HG03520 (cell line): ENCODE results near the gene CDKAL1.
"Not testable (repeated sequence)": the region's sequence is repeated elsewhere in the genome, so short reads cannot be mapped to it uniquely, and the experiment has no call there.

Experiments used
- ATAC-seq: cut with Tn5 transposase; IDR thresholded peaks from one replicate; pipeline ENCODE4 v1.9.1; 2021; ENCODE audit warnings: mild to moderate bottlenecking, moderate library complexity; ENCODE audit not compliant: unreplicated experiment

The CDKAL1 gene

GRCh38 chr6:20534295-20535262 is at the start of gene CDKAL1:
Gene CDKAL1 (plus strand): TSS chr6:20534457. CDS start chr6:20546351, 11,894 bp downstream.
- ATAC-seq: peak; percentile 71

- ATAC-seq: no peak
Observed at GRCh38 chr6:20486641-20487040, 47.6 kb upstream of the CDKAL1 start.

- no peak for ATAC-seq
Observed at GRCh38 chr6:20487669-20488375, 46.4 kb upstream of the CDKAL1 start.

- ATAC-seq: no peak
Observed at GRCh38 chr6:20490591-20490990, 43.7 kb upstream of the CDKAL1 start.

GRCh38 chr6:20492099-20492498 is 42.2 kb upstream of the CDKAL1 start:
- ATAC-seq: no peak

- ATAC-seq: no peak
Observed at GRCh38 chr6:20497216-20498040, 36.8 kb upstream of the CDKAL1 start.

- ATAC-seq: no peak
Observed at GRCh38 chr6:20498041-20498385, 36.2 kb upstream of the CDKAL1 start.

GRCh38 chr6:20509212-20509611 is 25.0 kb upstream of the CDKAL1 start:
- ATAC-seq: no peak

- no peak for ATAC-seq
Observed at GRCh38 chr6:20511852-20512251, 22.4 kb upstream of the CDKAL1 start.

- ATAC-seq: not testable (repeated sequence)
Observed at GRCh38 chr6:20525208-20525607, 9.0 kb upstream of the CDKAL1 start.

GRCh38 chr6:20529086-20529448 is 5.2 kb upstream of the CDKAL1 start:
- not testable (repeated sequence) for ATAC-seq

- ATAC-seq: no peak
Observed at GRCh38 chr6:20532881-20533280, 1.4 kb upstream of the CDKAL1 start.

- no peak for ATAC-seq
Observed at GRCh38 chr6:20533746-20534294, 437 bp upstream of the CDKAL1 start.

GRCh38 chr6:20538131-20538662 is 3.9 kb downstream of the CDKAL1 start:
- ATAC-seq: no peak

GRCh38 chr6:20538907-20539306 is 4.7 kb downstream of the CDKAL1 start:
- ATAC-seq: no peak

- no peak for ATAC-seq
Observed at GRCh38 chr6:20539387-20539786, 5.1 kb downstream of the CDKAL1 start.

GRCh38 chr6:20540683-20541082 is 6.4 kb downstream of the CDKAL1 start:
- no peak for ATAC-seq

- no peak for ATAC-seq
Observed at GRCh38 chr6:20541382-20541781, 7.1 kb downstream of the CDKAL1 start.

- peak; percentile 99 for ATAC-seq
Observed at GRCh38 chr6:20542927-20543602, 8.8 kb downstream of the CDKAL1 start.

- ATAC-seq: no peak
Observed at GRCh38 chr6:20548264-20548663, 14.0 kb downstream of the CDKAL1 start.
